Stimulated activated CD4-positive, alpha-beta T cell treated with anti-CD3 and anti-CD28 coated beads, Interleukin-1b, Interleukin-23, amount 100 ng/mL, for 4 hours (primary cell): Measurements from ENCODE around the gene NATD1.

Source experiments
- DNase-seq, 2 donors: peaks; one replicate each; pipeline ENCODE4 v3.0.0-alpha.2; 2020; ENCODE audit warnings: low read depth in 2 of 2

Gene NATD1, protein sequence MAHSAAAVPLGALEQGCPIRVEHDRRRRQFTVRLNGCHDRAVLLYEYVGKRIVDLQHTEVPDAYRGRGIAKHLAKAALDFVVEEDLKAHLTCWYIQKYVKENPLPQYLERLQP

DNA sequence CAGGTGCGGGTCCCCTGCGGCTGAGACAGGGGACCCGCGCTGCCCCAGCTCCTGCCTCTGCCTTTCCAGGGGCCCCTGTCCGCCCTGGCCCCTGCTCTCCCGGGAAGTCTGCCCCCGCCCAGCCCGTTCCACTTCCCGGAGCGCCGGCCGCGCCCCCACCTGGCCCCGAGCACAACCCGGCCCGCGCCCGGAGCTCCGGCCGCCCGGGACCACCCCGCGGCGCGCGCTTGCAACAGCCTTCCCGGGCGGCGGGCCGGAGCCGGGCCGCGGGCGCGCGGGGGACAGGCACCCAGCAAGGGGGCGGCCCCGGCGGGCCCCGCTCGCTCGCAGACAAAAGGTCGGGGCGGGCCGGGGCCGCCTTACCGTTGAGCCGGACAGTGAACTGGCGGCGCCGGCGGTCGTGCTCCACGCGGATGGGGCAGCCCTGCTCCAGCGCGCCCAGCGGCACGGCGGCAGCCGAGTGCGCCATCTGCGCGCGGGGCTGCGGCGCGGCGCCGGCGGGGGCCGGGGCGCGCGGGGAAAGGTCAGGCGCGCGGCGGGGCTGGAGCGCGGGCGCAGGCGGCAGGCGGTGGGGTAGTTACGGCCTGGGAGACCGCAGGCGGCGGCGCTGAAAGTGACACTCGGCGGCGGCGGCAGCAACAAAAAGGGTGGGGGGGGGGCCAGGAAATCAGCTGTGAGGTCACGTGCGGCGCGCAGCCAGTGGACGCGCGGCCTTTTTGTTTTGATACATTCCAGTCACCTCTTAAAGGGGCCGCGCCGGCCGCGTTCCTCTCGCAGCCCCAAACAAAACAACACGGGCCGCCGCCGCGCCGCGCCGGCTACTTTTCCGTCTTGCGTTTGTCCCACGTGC lies at the start of gene NATD1:
TSS of gene NATD1 (minus strand) at position 615 of the 850 bp plus-strand sequence. CDS start at position 469, 146 bp downstream.
- DNase-seq = peak; percentile 60

DNA sequence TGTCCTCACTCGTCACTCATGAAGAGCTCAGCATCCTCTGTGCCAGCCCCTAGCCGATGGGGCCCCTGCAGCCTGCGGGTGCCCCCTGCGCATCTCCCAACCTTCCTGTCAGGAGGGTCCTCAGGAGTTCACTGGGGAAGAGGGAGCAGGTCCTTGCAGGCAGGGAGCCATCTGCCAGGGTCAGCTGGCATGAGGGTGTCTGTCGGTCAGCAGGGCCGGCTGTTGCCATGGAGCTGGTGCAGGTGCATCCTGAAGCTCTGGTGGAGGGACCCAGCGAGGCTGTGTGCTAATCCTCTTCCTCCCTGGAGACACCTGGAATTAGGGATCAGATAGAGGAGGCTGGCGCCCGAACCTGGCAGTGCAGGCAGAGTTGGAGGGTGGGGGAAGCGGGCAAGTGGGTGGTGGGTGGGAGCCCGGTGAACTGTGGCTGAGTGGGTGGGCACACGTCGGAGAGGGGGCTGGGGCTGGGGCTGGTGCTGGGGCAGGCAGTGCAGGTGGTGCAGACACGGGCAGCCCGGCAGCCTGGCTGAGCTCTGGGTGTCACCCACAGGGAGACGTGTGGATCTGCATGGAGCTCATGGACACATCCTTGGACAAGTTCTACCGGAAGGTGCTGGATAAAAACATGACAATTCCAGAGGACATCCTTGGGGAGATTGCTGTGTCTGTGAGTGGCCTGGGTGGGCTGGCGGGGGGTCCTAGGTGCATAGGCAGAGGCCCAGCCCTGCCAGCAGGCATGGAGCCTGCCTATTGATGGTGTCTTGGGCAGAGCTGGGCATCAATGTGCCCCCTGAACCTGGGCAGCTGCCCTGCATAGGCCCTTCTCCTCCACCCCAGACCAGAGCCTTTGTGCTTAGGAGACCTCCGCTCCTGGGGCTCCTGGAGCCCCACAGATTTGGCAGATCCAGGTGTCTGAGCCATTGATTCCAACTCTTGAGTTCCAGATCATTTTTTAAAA lies 48.7 kb upstream of the NATD1 start:
- no peak for DNase-seq

DNA sequence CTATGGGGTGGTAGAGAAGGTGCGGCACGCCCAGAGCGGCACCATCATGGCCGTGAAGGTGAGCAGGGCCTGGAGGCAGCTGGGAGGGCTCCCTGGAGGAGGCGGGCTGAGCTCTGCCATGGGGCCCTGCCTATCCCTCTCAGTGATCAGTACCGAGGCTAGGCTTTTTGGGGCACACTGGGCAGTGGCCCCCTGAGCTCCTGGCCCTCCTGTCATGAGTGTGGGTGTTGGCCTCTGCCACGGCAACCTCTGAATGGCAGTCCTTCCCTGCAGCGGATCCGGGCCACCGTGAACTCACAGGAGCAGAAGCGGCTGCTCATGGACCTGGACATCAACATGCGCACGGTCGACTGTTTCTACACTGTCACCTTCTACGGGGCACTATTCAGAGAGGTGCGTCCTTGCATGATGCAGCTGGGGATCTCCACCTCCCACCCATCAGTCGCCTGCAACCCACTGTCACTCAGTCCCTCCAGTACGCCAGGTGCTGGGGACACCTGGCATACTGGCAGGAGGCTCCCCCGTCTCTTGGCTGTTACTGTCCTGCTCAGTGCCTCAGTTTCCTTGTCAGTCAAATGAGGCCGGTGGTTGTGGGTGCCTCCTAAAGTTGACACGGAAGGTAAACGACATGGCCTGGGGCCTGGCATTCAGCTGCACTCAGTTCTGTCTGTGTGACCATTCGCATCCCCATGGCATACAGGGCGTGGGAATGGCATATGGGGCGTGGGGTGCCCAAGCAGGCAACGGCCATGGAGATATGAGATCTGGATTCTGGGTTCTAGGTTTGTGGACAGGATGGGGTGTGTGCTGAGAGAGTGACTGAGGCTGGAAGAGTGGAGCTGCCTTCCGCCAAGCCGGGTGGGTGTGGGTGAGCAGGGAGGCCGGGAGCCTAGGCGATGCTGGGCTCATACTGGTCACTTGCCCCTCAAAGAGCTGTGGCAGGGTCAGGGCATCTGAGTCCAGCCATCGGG lies 47.7 kb upstream of the NATD1 start:
- no peak for DNase-seq

DNA sequence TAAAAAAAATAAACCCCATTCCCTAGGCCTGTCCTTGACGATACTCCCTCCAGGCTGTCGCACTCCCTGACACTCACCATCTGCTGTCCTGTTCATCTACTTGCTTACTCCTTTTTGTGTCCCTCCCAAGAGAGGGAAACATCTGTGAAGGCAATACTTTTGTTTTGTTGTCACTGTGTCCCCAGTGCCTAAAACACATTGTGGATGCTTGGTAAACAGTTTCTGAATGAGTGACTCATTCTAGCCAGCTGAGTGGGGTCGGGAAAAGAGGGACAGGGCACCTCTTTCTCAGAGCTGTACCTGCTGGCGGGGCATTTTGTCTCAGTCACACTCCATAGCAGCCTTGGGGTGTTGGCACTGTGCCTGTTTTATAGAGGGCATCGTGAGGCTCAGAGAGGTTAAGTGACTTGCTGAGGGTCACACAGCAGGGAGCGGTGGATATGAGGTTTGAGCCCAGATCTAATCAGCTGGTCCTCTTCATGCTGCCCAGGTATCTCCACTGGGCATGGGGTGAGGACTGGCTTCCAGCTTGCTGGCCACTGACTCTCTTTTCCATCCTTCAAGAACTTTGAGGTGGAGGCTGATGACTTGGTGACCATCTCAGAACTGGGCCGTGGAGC lies 46.9 kb upstream of the NATD1 start:
- DNase-seq = no peak

DNA sequence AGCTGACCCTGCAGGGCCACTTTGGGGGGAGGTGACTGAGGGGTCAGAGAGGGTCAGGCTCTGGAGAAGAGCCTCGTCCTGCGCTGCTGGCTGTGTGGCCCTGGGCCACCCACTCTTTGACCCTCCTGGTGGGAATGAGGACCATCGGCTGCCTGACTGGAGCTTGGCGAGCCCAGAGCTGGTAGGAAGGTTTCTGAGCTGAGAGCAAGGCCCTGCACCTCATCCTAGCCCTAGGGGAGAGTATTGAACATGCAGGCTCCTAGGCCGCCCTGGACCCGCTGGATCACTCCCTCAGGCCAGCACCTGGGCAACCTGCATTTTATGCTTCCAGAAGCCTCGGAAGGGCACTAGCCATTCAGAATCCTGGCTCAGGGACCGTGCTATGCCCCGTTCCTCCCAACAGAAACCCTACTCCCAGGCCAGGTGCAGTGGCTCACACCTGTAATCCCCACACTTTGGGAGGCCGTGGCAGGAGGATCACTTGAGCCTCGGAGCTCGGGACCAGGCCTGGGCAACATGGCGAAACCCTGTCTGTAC lies 45.8 kb upstream of the NATD1 start:
- DNase-seq = no peak

DNA sequence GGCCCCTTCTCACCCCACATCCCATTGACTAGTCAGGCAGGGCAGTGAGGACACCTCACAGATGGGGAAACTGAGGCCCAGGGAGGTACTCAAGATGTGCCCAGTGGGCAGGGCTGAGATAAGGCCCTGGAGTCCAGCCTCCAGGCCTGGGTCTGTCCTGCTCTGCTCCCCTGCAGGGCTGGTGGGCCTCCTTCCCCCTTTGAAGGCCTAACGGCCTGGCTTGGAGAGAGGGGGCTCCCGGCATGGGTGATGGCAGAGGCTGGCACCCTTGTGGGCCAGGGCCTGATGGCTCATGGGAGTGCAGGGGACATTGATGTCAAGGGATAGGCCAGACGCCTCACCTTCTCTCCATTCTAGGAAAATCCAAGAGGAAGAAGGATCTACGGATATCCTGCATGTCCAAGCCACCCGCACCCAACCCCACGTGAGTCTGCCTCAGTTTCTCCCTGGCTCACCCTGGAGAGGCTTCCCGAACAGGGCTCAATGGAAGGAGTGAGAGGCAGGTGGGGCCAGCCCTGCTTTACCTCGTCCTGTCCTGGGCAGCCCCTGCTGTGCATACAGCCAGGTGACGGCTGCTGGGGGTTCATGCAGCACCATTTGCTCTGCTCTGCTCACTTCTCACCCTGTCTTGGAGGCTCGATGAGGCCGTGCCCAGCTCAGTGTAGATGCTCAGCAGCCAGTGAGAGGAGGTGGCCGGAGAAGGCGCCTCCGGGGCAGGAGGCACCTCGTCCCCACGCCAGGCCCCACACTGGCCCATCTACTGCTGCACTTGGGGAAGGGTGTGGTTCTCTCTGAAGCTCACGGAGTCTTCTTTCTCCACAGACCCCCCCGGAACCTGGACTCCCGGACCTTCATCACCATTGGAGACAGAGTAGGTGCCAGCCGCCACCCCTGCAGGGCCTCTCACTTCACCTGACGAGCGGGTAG lies 45.1 kb upstream of the NATD1 start:
- DNase-seq = no peak

DNA sequence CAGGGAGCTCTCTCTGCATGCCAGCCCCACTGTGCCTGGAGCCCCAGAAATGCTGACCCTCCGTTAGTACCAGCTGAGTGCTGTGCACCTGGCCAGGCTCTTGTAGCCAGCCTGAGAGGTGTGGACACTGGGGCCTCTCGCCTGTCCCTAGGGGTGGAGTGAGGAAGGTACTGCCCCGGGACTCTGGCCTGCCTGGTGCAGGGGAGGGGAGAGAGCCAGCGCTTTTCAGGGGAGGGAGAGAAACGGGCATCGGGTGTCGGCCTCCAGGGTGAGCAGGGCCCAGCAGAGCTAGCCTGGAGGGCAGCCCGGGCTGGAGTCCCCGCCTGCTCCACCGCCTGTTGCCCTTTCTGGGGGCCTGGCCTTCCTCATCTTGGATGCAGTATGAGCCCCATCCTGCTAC lies 44.4 kb upstream of the NATD1 start:
- no peak for DNase-seq

DNA sequence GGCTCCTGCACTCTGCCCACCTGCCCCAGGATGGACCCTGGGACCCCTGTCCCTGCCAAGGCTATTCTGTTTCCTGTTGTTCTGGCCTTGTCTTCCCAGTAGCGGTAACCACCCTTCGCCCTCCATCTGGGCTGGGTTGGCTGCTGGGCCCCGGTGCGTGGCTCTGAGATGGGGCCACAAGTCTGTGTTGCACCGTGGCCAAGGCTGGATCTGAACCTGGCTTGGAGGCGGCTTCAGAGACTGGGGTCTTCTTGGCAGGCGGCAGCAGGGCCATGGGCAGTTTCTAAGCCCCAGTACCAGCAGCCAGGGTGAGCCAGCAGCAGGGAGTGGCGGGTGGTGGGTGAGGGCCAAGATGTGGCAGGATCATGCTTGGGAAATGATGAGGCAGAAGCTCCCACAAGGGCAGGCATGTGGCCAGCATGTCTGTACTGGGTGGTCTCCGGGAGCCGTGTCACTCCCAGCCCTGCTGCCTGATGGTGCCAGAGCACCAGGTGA lies 43.9 kb upstream of the NATD1 start:
- no peak for DNase-seq

DNA sequence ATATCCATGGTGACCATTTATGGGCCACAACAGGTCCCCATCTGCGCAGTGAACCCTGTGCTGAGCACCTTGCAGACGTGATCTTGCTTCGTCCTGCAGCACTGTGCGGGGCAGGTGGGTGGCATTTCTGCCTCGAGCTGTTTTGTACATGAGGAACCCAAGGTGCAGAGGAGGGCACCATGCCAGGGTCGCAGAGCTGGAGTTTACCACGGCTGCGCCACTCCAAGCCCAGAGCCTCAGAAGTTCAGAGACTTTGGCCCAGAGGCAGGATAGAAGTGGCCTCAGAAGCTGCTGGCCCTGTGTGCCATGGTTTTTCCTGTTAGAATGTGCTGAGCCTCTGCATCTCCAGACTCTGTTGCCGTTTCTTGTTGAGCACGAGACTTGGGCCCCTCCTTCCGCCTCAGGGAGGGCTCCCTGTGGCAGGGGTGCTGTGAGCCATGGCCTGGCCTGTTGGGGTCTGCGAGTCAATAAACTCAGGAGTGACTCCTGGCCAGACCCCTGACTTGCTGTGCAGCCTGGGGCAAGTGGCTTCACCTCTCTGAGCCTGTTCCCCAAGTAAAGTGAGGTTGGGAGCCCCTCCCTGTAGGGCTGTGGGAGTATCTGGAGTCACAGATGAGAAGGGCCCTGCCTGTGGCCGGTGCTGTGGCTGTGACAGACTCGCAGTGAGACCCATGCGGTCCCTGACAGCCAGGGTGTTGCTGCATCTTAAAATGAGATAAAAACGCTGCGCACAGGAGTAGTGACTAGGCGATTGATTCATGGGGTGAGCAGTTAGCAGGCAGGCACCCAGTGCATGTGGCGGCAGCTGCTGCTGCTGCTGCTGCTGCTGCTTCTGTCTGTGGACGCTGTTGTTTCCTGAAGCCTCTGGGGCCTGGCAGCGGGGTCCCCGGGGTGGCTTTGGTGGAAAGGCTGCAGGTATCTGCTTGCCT lies 43.2 kb upstream of the NATD1 start:
- DNase-seq = no peak

DNA sequence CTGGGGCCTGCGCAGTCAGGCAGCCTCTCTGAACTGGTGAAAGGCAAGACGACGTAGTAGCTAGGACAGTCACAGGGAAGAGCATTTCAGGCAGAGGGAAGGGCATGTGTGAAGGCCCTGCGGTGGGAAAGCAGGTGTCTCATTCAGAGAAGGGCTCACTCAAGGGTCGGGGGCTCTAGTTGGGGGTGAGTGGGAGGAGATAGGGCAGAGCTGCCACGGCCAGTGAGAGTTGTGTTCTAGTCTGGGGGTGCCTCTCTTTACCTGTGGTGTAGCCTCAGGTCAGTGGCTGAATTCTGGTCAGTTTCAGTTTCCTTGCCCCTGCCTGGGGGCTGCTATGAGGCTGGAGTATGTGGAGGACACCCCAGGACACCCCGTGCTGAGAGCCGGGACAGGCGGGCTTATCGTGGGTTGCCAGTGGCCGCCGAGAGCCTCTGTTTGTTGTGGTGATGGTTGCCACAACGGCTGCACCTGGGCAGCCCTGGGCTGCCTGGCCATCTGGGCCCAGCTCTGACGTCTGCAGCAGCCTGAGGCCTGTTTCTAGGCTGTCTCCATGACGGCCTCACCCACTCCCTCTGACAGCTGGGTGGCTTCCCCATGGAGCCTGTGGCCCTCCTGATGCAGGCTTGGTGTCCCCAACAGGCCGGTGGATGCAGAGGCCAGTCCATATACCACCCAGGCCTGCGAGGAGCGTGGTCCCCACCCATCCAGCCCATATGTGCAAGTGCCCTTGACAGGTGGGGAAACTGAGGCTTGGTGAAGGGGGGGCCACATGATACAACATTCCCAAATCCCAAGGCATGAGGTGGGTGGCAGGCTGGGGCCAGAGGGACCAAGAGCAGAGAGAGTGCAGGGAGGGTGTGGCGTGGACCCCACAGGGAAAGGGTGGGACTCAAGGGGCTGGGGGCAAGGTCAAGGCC lies 42.1 kb upstream of the NATD1 start:
- DNase-seq = no peak

DNA sequence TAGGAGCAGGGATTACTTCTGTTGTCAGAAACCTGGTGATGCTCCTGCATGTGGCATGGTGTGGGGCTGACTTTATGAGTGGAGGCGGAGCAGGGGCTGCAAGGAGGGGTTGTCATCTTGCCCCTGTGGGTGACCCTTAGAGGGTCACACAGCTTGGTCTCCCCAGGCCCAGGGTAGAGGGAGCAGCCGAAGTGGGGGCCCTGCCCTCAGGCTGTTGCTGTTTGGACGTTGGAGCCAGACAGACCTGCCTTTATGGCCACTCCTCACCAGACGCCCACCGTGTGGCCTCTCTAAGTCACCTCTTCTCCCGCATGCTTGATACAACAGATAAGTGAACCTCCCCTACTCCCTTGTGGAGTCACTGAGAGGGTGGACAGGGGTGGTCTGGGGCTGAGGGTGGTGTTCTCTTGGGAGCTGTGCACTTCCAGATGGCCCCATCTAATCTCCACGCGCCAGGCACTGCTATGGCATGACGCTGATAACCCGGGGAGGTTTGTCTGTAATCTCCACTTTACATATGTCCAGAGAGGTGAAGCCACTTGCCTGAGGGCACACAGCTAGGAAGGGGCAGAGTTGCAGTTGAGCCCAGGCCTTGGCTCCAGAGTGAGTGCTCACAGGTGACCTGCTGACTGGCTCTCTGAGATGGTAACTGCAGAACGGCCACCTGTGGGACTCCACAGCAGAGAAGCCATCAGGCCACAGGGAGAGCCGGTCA lies 41.3 kb upstream of the NATD1 start:
- DNase-seq = no peak

DNA sequence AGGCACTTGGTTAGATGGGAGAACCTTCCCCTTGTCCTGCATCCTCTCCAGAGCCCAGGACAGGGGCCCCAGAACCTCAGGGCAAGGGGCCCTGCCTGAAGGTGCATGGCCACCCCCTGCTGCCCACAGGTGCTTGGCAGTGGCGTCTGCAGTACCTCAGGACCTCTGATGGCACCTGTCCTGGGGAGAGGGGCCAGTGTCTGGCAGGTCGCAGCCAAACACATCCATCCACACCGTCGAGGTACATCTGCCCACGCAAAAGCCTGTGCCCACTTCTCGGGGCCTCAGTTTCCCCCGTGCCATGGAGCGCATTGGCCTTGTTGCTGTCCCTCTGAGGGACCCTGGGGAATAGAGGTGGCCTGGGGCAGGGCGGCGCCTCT lies 40.6 kb upstream of the NATD1 start:
- DNase-seq = no peak

DNA sequence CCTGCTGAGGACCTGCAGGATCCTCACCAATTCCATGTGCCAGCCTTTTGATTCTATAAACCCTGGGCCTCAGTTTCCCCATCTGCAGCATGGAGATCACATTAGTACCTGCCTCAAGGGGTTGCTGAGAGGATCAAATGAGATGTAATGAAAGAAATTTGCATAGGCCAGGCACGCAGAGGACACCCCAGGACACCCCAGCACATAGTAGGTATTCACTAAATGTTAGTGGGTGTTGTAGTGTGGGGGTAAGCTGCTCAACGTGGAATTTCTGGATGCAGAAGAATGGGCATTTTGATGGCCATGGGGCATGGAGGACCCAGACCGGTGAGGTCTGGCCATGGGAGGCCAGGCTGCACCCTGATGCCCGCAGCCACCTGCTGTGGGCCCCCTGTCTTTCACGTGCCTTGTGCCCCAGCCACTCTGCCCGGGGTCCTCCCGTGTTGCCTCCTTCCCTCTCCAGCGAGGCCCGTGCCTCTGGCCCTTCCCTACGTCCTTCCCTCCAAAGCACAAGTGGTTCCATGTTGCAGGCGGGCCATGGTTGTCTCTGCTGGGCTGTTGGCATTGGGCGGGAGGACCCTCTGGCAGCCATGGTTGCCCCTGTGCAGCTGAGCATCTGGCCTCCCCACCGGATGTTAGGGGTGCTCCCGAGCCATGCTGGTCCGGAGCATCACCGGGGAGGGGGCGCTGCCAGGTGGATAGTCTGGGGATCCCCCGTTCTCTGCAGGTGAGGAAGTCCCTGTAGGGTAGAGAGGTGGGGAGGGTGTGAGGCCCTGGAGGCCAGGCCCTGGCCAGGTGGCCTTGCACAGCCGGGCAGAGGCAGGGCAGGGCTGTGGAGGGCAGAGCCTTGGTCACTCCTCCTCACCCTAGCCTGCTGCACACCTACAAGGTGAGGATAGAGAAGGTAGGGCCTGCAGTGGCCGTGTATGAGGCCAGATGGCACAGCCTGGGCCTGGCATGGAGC lies 39.9 kb upstream of the NATD1 start:
- DNase-seq = no peak

DNA sequence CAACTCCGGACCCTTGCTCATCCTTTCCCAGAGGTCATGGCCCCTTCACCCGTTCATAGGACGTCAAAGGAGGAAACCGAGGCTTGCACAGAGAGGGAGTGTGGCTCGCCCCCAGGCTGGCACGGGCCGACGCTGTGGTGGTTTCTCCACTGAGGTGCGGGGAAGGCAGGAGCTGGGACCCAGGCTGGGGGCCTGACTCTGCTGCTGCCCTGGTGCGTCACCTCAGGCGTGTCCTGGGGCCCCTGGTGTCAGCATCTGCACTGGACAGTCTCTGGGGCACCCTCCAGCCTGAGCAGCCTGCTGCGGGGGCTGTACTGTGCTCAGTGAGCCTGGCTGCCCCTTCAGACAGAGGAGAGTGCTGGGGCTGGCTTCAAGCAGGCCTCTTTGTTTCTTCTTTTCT lies 38.7 kb upstream of the NATD1 start:
- no peak for DNase-seq

DNA sequence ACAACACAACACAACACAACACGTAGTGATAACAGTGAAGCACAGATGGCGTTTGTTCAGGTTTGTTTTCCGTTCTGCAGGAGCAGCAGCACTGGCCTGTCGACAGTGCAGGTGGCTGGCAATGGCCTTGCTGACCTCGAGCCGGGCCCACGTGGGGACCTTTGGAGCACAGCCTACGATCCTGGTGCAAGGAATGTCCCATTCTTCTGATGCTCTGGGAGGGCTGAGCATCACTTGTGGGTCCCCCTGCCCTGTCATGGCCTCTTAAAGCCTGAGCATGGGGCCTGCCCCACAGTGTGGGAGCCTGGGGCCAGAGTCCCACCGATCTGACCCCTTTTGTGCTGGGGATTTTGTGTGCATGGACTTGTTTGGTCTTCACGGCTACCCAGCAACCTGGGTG lies 38.1 kb upstream of the NATD1 start:
- DNase-seq = no peak
